ENCODE data around the gene AOC1.

DNA sequence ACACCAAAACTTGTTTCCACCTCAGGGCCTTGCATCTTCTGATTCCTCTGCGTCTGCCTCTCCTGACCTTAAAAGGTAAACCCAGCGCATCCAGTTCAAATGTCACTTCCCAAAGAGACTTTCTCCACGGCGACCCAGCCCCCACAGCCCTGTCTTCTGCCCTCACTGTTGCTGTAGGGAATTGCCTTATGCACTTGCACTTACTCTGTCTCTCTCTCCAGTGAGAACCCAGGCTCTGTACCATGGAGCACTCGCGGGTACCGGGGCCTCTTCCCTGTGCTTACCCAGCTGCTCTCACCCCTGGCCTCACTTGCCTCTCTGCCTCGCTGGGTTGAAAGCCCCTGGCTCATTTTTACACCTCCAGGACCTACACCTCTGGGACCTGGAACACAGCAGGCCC, 48.4 kb downstream of the AOC1 start:
- TF ChIP-seq, protein P1, sequence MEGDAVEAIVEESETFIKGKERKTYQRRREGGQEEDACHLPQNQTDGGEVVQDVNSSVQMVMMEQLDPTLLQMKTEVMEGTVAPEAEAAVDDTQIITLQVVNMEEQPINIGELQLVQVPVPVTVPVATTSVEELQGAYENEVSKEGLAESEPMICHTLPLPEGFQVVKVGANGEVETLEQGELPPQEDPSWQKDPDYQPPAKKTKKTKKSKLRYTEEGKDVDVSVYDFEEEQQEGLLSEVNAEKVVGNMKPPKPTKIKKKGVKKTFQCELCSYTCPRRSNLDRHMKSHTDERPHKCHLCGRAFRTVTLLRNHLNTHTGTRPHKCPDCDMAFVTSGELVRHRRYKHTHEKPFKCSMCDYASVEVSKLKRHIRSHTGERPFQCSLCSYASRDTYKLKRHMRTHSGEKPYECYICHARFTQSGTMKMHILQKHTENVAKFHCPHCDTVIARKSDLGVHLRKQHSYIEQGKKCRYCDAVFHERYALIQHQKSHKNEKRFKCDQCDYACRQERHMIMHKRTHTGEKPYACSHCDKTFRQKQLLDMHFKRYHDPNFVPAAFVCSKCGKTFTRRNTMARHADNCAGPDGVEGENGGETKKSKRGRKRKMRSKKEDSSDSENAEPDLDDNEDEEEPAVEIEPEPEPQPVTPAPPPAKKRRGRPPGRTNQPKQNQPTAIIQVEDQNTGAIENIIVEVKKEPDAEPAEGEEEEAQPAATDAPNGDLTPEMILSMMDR (conservative IDR thresholded peaks at IDR 0.05; ENCODE audit: low read length), result no peak
- no peak for TF ChIP-seq EZH2phosphoT487 (IDR thresholded peaks at IDR 0.05; ENCODE audit: borderline replicate concordance, low read depth, low read length)

All from OCI-LY7 (cell line).